ENCODE data around the gene SLC35C1. TPM values are rescaled to one million over a fixed set of nuclear protein-coding genes. Genes with fewer than 3 reads are reported as not detected.

The SLC35C1 gene
- total RNA-seq, 2 donors from 2014 or later: 11.4 to 16.0 TPM

DNA sequence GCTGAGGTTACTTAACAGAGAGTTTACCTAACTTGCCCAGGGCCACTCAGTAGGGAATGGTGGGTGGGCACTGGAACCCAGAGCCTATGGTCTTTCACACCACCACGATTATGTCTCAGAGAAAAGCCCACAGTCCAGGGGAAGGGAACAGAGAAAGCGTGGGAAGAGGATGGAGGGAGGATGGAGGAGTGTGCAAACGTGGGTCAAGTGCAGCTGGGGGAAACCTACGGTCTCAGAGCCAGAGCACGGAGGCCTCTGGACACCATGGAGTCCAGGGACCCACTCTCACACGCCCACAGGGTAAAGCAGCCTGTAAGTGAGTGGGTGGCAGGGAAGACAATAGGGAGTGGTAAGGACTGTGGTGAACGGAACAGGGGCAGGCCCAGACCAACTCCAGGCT is 47.3 kb upstream of the SLC35C1 start:
- Histone ChIP-seq H3K27me3 (ENCODE audit: control insufficient read depth, insufficient read depth, low read length, poor library complexity, severe bottlenecking) (no peaks in the 10 kb centered on the region), H3K36me3 (ENCODE audit: control insufficient read depth, insufficient read depth, low read length) (no peaks in the 10 kb centered on the region), H3K9ac (ENCODE audit: extremely low read depth, low read length, poor library complexity, severe bottlenecking) (no peak overlapping the region), H3K4me3 (ENCODE audit: low read length) (no peak overlapping the region), H3K9me3 (ENCODE audit: control insufficient read depth, low read length) (no peaks in the 10 kb centered on the region), H3K27ac (ENCODE audit: low read depth, low read length) (no peak overlapping the region), H3K4me1 (ENCODE audit: control insufficient read depth, insufficient read depth, low read length) (peaks cover 5% of the 10 kb centered on the region)
- 82 to 91% methylated on average over 6 to 7 of the region's 7 CpGs for WGBS, 2 experiments (ENCODE audit: insufficient coverage in 1 of 2, insufficient read length in 1 of 2)
- DNase-seq: no peak
- Mint-ChIP-seq H3K36me3 (ENCODE audit: low read depth) (no peaks in the 10 kb centered on the region), H3K27me3 (ENCODE audit: insufficient read depth) (no peaks in the 10 kb centered on the region), H3K4me3 (no peak overlapping the region), H3K27ac (no peak overlapping the region), H3K9me3 (no peaks in the 10 kb centered on the region), H3K4me1 (peaks cover 17% of the 10 kb centered on the region)
- TF ChIP-seq, protein P1, sequence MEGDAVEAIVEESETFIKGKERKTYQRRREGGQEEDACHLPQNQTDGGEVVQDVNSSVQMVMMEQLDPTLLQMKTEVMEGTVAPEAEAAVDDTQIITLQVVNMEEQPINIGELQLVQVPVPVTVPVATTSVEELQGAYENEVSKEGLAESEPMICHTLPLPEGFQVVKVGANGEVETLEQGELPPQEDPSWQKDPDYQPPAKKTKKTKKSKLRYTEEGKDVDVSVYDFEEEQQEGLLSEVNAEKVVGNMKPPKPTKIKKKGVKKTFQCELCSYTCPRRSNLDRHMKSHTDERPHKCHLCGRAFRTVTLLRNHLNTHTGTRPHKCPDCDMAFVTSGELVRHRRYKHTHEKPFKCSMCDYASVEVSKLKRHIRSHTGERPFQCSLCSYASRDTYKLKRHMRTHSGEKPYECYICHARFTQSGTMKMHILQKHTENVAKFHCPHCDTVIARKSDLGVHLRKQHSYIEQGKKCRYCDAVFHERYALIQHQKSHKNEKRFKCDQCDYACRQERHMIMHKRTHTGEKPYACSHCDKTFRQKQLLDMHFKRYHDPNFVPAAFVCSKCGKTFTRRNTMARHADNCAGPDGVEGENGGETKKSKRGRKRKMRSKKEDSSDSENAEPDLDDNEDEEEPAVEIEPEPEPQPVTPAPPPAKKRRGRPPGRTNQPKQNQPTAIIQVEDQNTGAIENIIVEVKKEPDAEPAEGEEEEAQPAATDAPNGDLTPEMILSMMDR (conservative IDR thresholded peaks at IDR 0.05): no peak

GRCh38 chr11:45761659-45762058 is 43.3 kb upstream of the SLC35C1 start:
- 97 to 100% methylated on average over 4 of the region's 6 CpGs for WGBS, 2 experiments (ENCODE audit: insufficient coverage in 1 of 2, insufficient read length in 1 of 2)
- DNase-seq: no peak
- H3K27ac ChIP-seq (ENCODE audit: low read depth, low read length): no peak overlapping the region

GRCh38 chr11:45765107-45765668 is 39.8 kb upstream of the SLC35C1 start:
- no peak overlapping the region for H3K27ac ChIP-seq (ENCODE audit: low read depth, low read length)
- Mint-ChIP-seq H3K4me1 (peaks cover 2% of the 10 kb centered on the region), H3K27me3 (ENCODE audit: insufficient read depth) (peaks cover 6% of the 10 kb centered on the region), H3K36me3 (ENCODE audit: low read depth) (no peaks in the 10 kb centered on the region), H3K9me3 (no peaks in the 10 kb centered on the region), H3K27ac (no peak overlapping the region), H3K4me3 (no peak overlapping the region)
- H3K4me1 ChIP-seq (ENCODE audit: control insufficient read depth, insufficient read depth, low read length): no peaks in the 10 kb centered on the region
- WGBS, 2 experiments (ENCODE audit: insufficient coverage in 1 of 2, insufficient read length in 1 of 2): 92 to 95% methylated on average over 4 to 8 of the region's 8 CpGs
- TF ChIP-seq, protein P1 (conservative IDR thresholded peaks at IDR 0.05): no peak
- H3K9ac ChIP-seq (ENCODE audit: extremely low read depth, low read length, poor library complexity, severe bottlenecking): no peak overlapping the region
- H3K36me3 ChIP-seq (ENCODE audit: control insufficient read depth, insufficient read depth, low read length): no peaks in the 10 kb centered on the region
- no peak for DNase-seq
- H3K27me3 ChIP-seq (ENCODE audit: control insufficient read depth, insufficient read depth, low read length, poor library complexity, severe bottlenecking): no peaks in the 10 kb centered on the region
- no peaks in the 10 kb centered on the region for H3K9me3 ChIP-seq (ENCODE audit: control insufficient read depth, low read length)
- H3K4me3 ChIP-seq (ENCODE audit: low read length): no peak overlapping the region

More at GRCh38 chr11:45761659-45762058, 43.3 kb upstream of the SLC35C1 start:
- Histone ChIP-seq H3K4me3 (ENCODE audit: low read length) (no peak overlapping the region), H3K27me3 (ENCODE audit: control insufficient read depth, insufficient read depth, low read length, poor library complexity, severe bottlenecking) (no peaks in the 10 kb centered on the region), H3K4me1 (ENCODE audit: control insufficient read depth, insufficient read depth, low read length) (no peaks in the 10 kb centered on the region), H3K9ac (ENCODE audit: extremely low read depth, low read length, poor library complexity, severe bottlenecking) (no peak overlapping the region), H3K36me3 (ENCODE audit: control insufficient read depth, insufficient read depth, low read length) (no peaks in the 10 kb centered on the region), H3K9me3 (ENCODE audit: control insufficient read depth, low read length) (no peaks in the 10 kb centered on the region)
- Mint-ChIP-seq H3K4me1 (peaks cover 7% of the 10 kb centered on the region), H3K36me3 (ENCODE audit: low read depth) (no peaks in the 10 kb centered on the region), H3K27me3 (ENCODE audit: insufficient read depth) (no peaks in the 10 kb centered on the region), H3K27ac (no peak overlapping the region), H3K4me3 (no peak overlapping the region), H3K9me3 (no peaks in the 10 kb centered on the region)
- TF ChIP-seq, protein P1 (conservative IDR thresholded peaks at IDR 0.05): no peak

Measured in endodermal cell (in vitro differentiated cells).